Panc1 (cell line): ENCODE data around the gene CNTLN. TPM values are rescaled to one million over a fixed set of nuclear protein-coding genes. Genes with fewer than 3 reads are reported as not detected.

Experiments used
- ATAC-seq: fragments of 200-7000 bp; cut with Tn5 transposase; 2 replicates; pipeline ENCODE4 v1.9.1; 2020; ENCODE audit warnings: mild to moderate bottlenecking, moderate library complexity
- BruUV-seq: library from RNA; stranded (reverse); fragments of 400-500 nt; replicated peaks from 2 replicates; lab custom pipeline; 2021; lab: Mats Ljungman, UMichigan
- CTCF ChIA-PET: fragments of 300-600 bp; sonication (Branson Sonifier 250); formaldehyde crosslinking; loops from one replicate; lab custom pipeline; 2022; ENCODE audit warnings: antibody characterized with exemption; lab: Charles Lee
- POLR2A ChIA-PET: fragments of 300-600 bp; sonication (Branson Sonifier 250); formaldehyde crosslinking; loops from one replicate; lab custom pipeline; 2022; ENCODE audit warnings: antibody characterized with exemption; lab: Charles Lee
- DNase-seq: peaks from one replicate; pipeline ENCODE4 v3.0.0-alpha.2; 2010; ENCODE audit warnings: low read depth, low spot score
- H3K27ac ChIP-seq: 2 replicates; pipeline ENCODE4 v1.5.1; 2011; ENCODE audit warnings: mild to moderate bottlenecking, low read length, inconsistent platforms
- H3K27me3 ChIP-seq: fragments of 200-500 bp; sonication (Bioruptor generic); 2 replicates; pipeline ENCODE4 v1.6.0; 2014; ENCODE audit warnings: low read length, inconsistent platforms; ENCODE audit not compliant: control insufficient read depth, insufficient read depth
- H3K36me3 ChIP-seq: fragments of 200-500 bp; sonication (Bioruptor generic); 2 replicates; pipeline ENCODE4 v1.5.1; 2014; ENCODE audit warnings: inconsistent platforms, mild to moderate bottlenecking, low read length, moderate library complexity; ENCODE audit not compliant: control insufficient read depth, insufficient read depth
- H3K4me1 ChIP-seq: 2 replicates; pipeline ENCODE4 v1.5.1; 2011; ENCODE audit warnings: inconsistent platforms, mild to moderate bottlenecking, low read length, moderate library complexity; ENCODE audit not compliant: control insufficient read depth, insufficient read depth
- H3K4me3 ChIP-seq, 2 experiments: 2 replicates each; pipeline ENCODE4 v1.5.1; 2011 to 2012; ENCODE audit warnings: low read depth in 2 of 2, low read length in 2 of 2, mild to moderate bottlenecking in 2 of 2, inconsistent platforms in 1 of 2, moderate library complexity in 1 of 2
- H3K9me3 ChIP-seq: fragments of 200-500 bp; sonication (Bioruptor generic); 2 replicates; pipeline ENCODE4 v1.5.1; 2014; ENCODE audit warnings: low read depth, mild to moderate bottlenecking, inconsistent platforms, low read length, moderate library complexity; ENCODE audit not compliant: control insufficient read depth, insufficient read depth
- SIN3A ChIP-seq: IDR thresholded peaks from 2 replicates; pipeline ENCODE4 v1.6.1; 2012; ENCODE audit warnings: low read depth, mild to moderate bottlenecking, low read length, moderate library complexity, borderline replicate concordance; ENCODE audit not compliant: insufficient read depth
- in situ Hi-C: cut with HindIII; loops from 2 replicates; pipeline ENCODE4 v1.10.0; 2016; ENCODE audit warnings: low sequenced_read_pairs, low pct_unique_long_range_greater_than_20kb
- intact Hi-C: fragments of 100-400 bp; cut with micrococcal nuclease; formaldehyde crosslinking; loops from one replicate; pipeline ENCODE4 v1.10.0; 2022; ENCODE audit not compliant: unreplicated experiment
- total RNA-seq: library from RNA; stranded (reverse); gene quantifications from one replicate; pipeline ENCODE4 v1.2.1, GENCODE V29; 2021; ENCODE audit not compliant: unreplicated experiment
- TF ChIP-seq, protein P1 (sequence below): fragments of 450-650 bp; IDR thresholded peaks from 2 replicates; pipeline ENCODE4 v1.5.1; 2017; ENCODE audit warnings: mild to moderate bottlenecking
- TF ChIP-seq, protein P2 (sequence below), 2 experiments: IDR thresholded peaks; 2 replicates each; pipeline ENCODE4 v1.6.1; 2011 to 2012; ENCODE audit warnings: low read depth in 2 of 2, control low read depth in 1 of 2, low read length in 1 of 2, mild to moderate bottlenecking in 1 of 2, moderate library complexity in 1 of 2; ENCODE audit not compliant: insufficient read depth in 1 of 2

CNTLN gene
- total RNA-seq, 1 experiment from 2014 or later = not detected

DNA sequence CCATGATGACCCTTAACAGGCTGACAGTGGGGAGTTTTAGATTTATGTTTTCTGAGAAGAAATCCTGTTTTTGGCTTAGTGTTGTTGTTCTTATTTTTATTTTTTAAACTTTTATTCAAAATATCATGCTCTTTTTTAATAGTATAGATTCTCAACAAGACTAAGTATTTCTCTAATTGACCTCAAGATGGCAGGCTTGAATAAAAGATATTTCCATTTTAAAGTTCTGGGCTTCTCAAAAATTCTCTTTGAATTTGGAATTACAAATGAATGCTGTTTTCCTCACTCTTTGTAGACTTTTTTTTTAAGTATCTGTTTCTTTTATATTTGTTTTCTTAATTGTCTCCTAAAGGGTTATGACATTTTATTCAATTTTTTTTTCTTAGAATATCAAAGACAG is 394.0 kb downstream of the CNTLN start:
- BruUV-seq = no TSS peak
- no peaks in the 10 kb centered on the region for H3K9me3 ChIP-seq
- H3K4me3 ChIP-seq = no peak overlapping the region
- no peak for ATAC-seq
- no peak for DNase-seq
- TF ChIP-seq SIN3A = no peak
- TF ChIP-seq, protein P1, sequence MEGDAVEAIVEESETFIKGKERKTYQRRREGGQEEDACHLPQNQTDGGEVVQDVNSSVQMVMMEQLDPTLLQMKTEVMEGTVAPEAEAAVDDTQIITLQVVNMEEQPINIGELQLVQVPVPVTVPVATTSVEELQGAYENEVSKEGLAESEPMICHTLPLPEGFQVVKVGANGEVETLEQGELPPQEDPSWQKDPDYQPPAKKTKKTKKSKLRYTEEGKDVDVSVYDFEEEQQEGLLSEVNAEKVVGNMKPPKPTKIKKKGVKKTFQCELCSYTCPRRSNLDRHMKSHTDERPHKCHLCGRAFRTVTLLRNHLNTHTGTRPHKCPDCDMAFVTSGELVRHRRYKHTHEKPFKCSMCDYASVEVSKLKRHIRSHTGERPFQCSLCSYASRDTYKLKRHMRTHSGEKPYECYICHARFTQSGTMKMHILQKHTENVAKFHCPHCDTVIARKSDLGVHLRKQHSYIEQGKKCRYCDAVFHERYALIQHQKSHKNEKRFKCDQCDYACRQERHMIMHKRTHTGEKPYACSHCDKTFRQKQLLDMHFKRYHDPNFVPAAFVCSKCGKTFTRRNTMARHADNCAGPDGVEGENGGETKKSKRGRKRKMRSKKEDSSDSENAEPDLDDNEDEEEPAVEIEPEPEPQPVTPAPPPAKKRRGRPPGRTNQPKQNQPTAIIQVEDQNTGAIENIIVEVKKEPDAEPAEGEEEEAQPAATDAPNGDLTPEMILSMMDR = peak; percentile 12; the same call in 1 of the 2 replicates
- H3K27me3 ChIP-seq = no peaks in the 10 kb centered on the region
- CTCF ChIA-PET = no interaction called here
- intact Hi-C loops = no loop called here
- no peaks in the 10 kb centered on the region for H3K36me3 ChIP-seq
- POLR2A ChIA-PET = no interaction called here
- no peaks in the 10 kb centered on the region for H3K4me1 ChIP-seq
- in situ Hi-C loops = no loop called here
- no peak overlapping the region for H3K27ac ChIP-seq

DNA sequence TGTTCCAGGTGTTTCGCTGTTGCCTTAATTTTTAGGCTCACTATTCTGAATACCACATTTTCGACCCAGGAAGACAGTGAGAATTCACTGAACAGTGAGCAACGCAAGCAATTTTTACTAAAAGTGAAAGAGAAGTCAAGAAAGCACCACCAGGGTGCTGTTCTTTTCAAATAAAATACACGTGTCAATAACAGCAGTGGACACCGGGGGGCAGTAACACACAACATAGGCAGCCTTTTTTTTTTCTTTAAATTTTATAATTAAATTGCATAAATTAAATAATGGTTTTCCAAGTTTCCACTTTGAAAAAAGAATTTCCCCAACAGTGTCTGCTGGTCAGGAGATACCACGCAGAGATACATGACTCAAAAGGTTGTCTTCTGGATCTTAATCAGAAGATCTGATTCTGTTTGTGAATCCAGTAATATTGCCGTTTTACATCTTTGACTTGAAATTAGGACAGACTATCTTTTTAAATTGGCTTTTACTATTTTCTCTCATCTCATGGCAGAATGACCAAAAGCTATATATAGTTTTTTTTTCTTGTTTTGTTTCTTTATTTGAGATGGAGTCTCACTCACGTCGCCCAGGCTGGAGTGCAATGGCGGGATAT is 396.9 kb downstream of the CNTLN start:
- BruUV-seq = no TSS peak
- ChIA-PET CTCF (no interaction called here), POLR2A (no interaction called here)
- TF ChIP-seq, protein P2, sequence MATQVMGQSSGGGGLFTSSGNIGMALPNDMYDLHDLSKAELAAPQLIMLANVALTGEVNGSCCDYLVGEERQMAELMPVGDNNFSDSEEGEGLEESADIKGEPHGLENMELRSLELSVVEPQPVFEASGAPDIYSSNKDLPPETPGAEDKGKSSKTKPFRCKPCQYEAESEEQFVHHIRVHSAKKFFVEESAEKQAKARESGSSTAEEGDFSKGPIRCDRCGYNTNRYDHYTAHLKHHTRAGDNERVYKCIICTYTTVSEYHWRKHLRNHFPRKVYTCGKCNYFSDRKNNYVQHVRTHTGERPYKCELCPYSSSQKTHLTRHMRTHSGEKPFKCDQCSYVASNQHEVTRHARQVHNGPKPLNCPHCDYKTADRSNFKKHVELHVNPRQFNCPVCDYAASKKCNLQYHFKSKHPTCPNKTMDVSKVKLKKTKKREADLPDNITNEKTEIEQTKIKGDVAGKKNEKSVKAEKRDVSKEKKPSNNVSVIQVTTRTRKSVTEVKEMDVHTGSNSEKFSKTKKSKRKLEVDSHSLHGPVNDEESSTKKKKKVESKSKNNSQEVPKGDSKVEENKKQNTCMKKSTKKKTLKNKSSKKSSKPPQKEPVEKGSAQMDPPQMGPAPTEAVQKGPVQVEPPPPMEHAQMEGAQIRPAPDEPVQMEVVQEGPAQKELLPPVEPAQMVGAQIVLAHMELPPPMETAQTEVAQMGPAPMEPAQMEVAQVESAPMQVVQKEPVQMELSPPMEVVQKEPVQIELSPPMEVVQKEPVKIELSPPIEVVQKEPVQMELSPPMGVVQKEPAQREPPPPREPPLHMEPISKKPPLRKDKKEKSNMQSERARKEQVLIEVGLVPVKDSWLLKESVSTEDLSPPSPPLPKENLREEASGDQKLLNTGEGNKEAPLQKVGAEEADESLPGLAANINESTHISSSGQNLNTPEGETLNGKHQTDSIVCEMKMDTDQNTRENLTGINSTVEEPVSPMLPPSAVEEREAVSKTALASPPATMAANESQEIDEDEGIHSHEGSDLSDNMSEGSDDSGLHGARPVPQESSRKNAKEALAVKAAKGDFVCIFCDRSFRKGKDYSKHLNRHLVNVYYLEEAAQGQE (IDR thresholded peaks at IDR 0.05; ENCODE audit: insufficient read depth in 1 of 2, low read depth in 2 of 2, low read length in 1 of 2) = no peak
- TF ChIP-seq, protein P1 = peak; percentile 56
- in situ Hi-C loops (no loop called here), intact Hi-C loops (loop anchor here (5.0 kb wide), 1 partner anchor 271 kb away; no protein-coding TSS in a partner anchor)
- ATAC-seq = no peak
- H3K27ac ChIP-seq = no peak overlapping the region
- peak; percentile 7 for DNase-seq
- H3K27me3 ChIP-seq = no peaks in the 10 kb centered on the region; the same call in 1 of the 2 replicates
- H3K9me3 ChIP-seq = no peaks in the 10 kb centered on the region
- no peaks in the 10 kb centered on the region for H3K4me1 ChIP-seq
- H3K4me3 ChIP-seq = no peak overlapping the region
- H3K36me3 ChIP-seq = no peaks in the 10 kb centered on the region

DNA sequence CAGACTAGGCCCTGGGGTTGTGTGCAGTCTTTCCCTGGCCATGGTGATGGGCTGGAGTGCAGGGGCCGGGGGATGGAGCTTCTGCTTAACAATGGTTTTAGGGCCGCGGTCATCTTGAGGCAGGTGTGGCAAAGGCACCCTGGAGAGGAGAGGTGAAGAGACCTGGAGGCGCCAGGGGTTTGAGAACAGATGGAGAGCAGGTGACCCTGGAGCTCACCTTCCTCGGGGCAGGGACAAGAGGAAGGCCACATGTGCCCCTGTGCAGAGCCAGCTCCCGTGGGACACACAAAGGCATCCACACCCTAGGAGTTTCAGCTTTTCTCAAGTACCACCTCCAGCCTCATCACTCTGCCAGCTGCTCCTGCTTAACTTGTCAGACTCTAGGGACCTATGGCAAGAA is 397.6 kb downstream of the CNTLN start:
- no TSS peak for BruUV-seq
- TF ChIP-seq, protein P2 (IDR thresholded peaks at IDR 0.05; ENCODE audit: insufficient read depth in 1 of 2, low read depth in 2 of 2, low read length in 1 of 2) = no peak
- in situ Hi-C loops = no loop called here
- intact Hi-C loops = loop anchor here (5.0 kb wide), 1 partner anchor 270 kb away; no protein-coding TSS in a partner anchor
- Histone ChIP-seq H3K27me3 (no peaks in the 10 kb centered on the region; the same call in 1 of the 2 replicates), H3K36me3 (no peaks in the 10 kb centered on the region), H3K4me3 (no peak overlapping the region), H3K9me3 (no peaks in the 10 kb centered on the region), H3K4me1 (no peaks in the 10 kb centered on the region), H3K27ac (no peak overlapping the region)
- ChIA-PET POLR2A (no interaction called here), CTCF (no interaction called here)
- ATAC-seq = no peak
- DNase-seq = no peak
